ENCODE results near the gene C3orf33.

C3orf33 gene

DNA sequence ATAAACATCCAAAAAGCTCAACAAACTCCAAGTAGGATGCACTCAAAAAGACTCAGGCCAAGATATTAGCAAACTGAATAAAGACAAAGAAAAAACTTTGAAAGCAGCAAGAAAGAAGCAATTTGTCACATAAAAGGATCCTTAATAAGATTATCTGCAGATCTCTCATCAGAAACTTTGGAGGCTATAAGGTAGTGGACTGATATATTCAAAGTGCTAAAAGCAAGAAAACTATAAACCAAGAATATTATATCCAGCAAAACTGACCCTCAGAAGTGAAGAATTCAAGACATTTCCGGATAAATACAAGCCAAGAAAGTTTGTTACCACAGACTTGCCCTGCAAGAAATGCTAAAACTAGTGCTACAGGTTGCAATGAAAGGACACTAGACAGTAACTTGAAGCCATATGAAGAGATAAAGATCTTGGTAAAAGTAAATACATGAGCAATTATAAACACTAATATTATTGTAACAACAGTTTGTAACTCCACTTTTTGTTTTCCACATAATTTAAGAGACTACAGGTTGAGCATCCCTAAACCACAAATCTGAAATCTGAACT, 23.6 kb downstream of the C3orf33 start:
- no peak for DNase-seq

GRCh38 chr3:155780291-155780690, 25.8 kb downstream of the C3orf33 start:
- no peak for DNase-seq

DNA sequence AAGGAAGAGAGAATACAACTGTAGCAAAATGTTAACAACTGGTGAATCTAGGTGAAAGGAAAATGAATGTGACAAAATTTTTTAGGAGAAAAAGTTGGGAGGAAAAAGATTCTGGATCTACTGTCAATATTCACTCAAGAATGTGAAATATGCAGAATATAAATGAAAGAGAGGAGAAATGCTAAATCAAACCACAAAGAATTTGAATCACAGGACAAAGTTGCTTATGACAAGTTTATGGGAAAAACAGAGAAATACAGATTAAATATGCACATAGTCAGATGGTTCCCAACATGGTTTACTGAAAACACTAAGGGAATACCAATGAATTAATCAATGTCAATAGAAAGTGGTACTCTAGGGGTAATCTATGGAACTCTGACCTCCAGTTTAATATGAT, 27.6 kb downstream of the C3orf33 start:
- DNase-seq: no peak

GRCh38 chr3:155772801-155773200, 33.3 kb downstream of the C3orf33 start:
- no peak for DNase-seq

DNA sequence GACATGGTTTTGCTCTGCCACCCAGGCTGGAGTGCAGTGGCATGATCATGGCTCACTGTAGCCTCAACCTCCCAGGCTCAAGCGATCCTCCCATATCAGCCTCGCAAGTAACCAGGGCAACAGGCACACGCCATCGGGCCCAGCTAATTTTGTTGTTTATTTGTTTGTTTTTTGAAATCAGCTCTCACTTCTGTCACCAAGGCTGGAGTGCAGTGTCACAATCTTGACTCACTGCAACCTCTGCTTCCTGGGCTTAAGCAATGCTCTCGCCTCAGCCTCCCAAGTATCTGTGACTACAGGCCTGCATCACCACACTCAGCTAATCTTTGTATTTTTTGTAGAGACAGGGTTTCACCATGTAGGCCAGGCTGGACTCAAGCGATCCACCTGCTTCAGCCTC, 35.0 kb downstream of the C3orf33 start:
- DNase-seq: peak; percentile 9

DNA sequence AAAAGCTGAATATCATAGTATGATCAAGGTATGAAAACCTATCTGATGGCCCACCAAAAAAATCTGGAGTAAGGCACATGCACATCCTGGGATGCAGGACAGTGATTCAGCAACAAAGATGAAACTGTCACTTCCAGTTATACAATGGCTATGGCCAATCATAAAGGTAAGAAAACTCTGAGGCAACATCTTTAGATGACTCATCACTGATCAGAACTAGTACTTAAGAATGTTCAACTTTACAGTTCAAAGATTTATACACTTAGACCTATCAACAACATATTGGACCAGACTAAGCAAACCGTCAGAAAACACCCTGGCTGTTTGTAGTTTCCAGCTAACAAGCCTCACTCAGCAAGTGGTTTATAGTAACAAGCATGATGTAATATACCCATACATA, 39.9 kb downstream of the C3orf33 start:
- no peak for DNase-seq

- DNase-seq: no peak
Measured at GRCh38 chr3:155763870-155764463, 42.1 kb downstream of the C3orf33 start.

DNA sequence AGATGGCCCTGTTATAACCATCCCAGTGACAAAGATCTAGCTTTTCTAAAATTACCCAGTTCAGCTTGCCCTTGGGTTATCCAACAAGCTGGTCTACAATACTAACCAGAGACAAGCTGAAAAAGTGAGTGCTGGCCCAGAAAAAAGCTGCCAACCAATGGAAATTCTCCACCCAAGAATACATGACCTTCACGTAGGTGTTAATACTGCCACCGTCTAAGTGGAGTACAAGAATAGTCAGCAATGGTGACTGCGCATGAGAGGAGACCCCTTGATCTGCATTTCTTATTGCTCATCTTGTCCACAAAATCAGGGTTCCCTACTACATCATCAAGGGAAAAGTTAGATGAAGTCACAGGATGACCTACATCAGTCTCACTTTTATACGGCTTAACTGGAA, 45.4 kb downstream of the C3orf33 start:
- DNase-seq: no peak

- DNase-seq: no peak
Measured at GRCh38 chr3:155757577-155757976, 48.5 kb downstream of the C3orf33 start.

DNA sequence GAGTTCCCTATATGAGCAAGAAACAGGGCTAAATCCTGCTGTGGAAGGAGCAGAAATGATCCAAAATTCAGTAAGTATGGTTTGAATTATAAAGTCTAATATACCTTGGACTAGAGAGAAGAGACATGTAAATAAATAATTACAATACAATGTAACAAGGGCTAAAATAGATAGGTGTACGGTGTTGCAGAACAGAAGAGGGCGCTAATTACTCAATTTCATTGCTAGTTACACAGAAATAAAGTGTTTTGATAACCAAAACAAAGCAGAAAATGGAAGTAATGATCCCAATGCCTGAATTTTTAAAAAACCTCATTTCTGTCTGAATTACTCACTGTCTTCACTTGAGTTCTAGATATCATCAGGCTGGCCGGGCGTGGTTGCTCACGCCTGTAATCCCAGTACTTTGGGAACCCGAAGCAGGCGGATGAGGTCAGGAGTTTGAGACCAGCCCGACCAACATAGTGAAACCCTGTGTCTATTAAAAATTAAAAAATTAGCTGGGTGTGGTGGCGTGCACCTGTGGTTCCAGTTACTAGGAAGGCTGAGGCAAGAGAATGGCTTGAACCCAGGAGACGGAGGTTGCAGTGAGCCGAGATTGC, 52.9 kb downstream of the C3orf33 start:
- peak; percentile 52 for DNase-seq

DNA sequence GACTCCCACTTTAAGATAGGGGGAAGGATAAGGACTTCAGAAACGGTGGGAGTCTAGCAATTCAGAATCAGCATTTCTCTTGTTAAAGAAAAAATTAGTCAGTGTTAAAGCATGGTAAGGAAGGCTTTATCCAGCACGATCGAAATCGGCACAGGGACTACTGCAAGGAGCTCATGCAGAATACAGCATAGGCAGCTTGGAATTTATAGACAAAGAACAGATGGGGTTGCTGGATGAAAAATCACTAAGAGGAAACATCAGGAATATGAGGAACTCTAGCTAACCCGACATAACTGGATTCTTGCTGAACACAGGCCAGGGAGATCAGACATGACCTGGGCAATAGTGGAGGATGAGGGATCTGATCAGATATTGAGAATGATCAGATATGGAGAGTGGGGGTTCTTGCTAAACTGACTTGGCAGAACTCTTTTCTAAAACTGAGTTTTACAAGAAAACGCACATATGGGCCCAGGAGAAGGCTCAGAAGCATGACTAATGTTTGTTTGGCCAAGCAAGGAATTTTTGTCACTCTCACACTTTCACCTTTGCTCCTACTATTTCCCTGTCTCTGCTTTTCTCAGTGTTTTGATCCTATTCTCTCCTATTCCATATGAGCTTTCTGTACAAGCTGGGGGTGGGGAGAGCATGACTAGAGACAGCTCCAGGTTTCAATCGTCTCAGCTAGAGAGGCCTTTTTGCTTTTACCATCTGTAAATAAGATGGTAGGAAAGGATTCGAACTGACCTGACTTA, 57.3 kb downstream of the C3orf33 start:
- no peak for DNase-seq

GRCh38 chr3:155747946-155748290, 58.2 kb downstream of the C3orf33 start:
- DNase-seq: no peak

DNA sequence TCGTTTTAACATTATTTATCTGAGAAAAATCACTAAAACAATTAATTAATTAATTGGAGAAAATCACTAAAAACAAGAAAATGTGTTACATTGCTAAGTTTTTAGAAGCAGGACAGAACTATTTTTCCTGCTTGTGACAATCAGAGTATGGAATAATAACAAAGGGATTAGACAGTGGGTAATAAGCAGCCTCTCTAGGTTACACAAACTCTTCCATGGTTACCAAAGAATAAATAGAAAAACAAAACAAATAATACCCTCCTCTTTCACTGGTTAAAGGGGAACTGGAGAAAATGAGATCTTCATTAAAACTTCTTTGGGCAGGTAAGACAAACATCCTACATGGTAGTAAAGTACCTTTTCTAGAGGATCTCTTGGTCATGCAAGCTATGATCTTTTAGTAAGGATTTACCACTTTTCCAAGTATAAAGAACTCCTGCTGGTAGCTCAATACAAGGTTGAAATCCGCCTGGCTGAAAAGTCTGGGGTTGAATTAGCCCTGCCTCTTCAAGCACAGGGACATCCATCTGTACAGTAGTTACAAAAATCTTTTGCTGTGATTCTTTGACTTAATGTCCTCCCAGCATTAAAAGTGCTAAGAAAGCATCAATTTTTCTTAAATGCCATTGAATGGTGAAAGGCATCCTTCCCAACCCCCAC, 58.7 kb downstream of the C3orf33 start:
- DNase-seq: no peak

- no peak for DNase-seq
Measured at GRCh38 chr3:155746703-155747102, 59.4 kb downstream of the C3orf33 start.

DNA sequence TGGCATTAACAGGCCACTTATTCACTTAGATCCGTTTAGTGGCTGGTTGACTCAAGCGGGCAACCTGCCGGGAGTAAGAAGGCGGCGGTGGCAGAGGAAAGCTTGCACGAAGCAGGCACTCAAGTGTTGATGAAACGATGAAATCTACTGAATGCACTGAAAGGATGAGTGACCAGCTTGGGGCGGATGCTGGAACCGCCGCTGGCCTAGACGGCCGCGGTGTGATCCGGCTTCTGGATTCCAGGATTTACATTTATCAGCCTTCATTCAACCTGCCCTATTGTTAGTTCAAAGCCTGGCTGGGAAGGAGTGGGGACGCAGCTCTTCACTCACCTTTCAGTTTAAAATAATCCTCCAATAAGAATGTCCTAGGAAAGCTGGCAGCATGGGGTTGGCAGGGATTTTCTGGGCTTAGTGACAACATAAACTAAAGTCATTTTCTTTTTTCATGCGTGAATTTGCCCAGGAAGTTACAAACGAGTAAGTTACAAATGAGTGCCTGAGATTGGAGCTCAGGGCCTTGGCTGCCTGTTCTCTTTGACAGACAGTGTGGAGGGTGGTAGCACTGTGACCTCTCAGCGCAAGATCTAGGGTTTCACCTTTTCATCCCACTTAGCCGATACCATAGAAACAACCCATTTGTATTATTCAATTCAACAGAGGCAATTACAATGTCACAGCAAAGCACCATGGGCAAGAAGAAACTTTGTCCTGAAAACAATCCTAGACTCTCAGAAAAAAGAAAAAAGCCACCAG, 60.1 kb downstream of the C3orf33 start:
- DNase-seq: no peak

DNA sequence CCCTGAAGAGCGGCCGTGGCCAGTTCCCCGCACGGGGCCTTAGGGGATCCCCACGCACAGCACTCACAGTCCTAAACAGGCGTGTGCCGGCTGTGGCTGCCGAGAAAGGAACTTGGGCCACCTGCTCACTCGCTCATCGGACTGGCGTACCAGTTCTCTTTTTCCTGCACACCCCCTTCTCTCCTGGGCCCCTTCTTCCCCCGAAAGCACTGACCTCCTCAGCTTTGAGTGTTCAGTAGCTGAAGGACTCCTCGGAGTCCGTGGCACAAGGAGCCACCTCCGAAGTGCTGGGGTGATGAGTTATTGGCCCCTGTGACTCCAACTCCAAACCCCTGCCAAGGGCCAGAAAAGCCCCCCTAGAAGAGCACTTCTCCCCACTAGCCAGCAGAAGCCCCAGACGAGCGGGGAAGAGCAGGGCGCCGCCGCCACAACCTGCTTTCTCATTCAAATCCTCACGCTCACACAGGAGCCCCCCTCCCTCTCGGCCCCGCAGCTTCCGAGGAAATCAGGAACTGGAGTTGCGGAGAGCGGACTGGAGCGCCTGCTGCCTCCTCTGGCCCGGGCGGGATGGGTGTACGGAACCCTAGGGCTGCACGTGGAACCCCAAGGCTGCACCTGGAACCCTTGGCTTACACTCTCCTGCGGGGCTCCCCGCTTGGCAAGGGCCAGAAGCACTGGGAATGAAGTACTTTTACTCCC, 61.3 kb downstream of the C3orf33 start, which contains the start of gene PLCH1:
TSS of gene PLCH1 (minus strand) at position 446 of the 699 bp plus-strand sequence. CDS start 40,847 bp downstream, outside the sequence.
- peak; percentile 41 for DNase-seq

- DNase-seq: peak; percentile 29
Measured at GRCh38 chr3:155744010-155744625, 62.0 kb downstream of the C3orf33 start.

GRCh38 chr3:155743606-155744005, 62.5 kb downstream of the C3orf33 start:
- DNase-seq: no peak

- DNase-seq: no peak
Measured at GRCh38 chr3:155742349-155742965, 63.6 kb downstream of the C3orf33 start.

DNA sequence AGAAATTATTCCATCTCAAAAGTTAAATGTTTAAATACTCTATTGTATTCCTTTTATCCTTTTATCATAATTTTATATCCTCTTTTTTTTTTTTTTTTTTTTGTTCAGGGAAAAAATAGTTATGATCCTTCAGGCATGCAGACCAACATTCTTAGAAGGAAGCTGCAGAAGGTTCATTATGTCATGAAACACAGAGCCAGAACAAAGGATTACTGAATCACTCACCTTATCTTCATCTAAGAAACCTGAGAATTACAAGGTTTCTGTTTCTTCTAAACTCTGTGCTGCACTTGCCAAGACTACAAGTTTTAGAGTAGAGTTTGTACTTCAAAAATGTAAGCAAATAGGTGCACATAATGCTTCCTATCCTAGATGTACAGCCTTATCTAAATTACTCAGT, 64.5 kb downstream of the C3orf33 start:
- DNase-seq: no peak

- no peak for DNase-seq
Measured at GRCh38 chr3:155741101-155741500, 65.0 kb downstream of the C3orf33 start.
